ENCODE measurements around the gene MYZAP. TPM values are rescaled to one million over a fixed set of nuclear protein-coding genes. Genes with fewer than 3 reads are reported as not detected.

The MYZAP gene
- total RNA-seq, 2 experiments from 2014 or later = 0.18 TPM; not detected in 1

GRCh38 chr15:57690341-57690966 is 98.8 kb downstream of the MYZAP start:
- DNase-seq = no peak
- CTCF ChIA-PET = no interaction called here

DNA sequence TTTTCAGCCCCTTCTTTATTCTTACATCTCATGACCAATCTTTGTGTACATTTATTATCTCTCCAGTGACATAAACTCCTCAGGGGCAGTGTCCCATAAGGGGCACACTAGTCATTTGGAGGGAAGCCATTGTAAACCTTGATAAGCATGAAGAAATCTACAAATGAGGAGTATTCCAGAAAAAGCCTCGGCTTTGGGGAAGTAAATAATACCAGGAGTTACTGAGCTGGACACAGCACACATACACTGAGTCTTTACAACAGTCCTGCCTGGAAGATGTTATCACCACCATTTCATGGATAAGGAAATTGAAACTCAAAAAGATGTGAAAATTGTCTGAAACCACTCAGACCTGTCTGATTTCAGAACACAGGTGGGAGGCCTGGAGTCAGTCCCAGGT is 99.4 kb downstream of the MYZAP start:
- no peaks in the 10 kb centered on the region for H3K36me3 Mint-ChIP-seq (ENCODE audit: low read depth)
- POLR2A ChIA-PET = no interaction called here
- H3K27me3 Mint-ChIP-seq = peaks cover 3% of the 10 kb centered on the region
- no peaks in the 10 kb centered on the region for H3K9me3 Mint-ChIP-seq
- CTCF ChIA-PET = no interaction called here
- peaks cover 3% of the 10 kb centered on the region for H3K4me1 Mint-ChIP-seq
- H3K27ac Mint-ChIP-seq = no peak overlapping the region
- H3K4me3 Mint-ChIP-seq = no peak overlapping the region
- no peak for DNase-seq

More at GRCh38 chr15:57690341-57690966, 98.8 kb downstream of the MYZAP start:
- H3K4me3 Mint-ChIP-seq = no peak overlapping the region
- POLR2A ChIA-PET = no interaction called here
- H3K27ac Mint-ChIP-seq = no peak overlapping the region
- peaks cover 3% of the 10 kb centered on the region for H3K27me3 Mint-ChIP-seq
- H3K4me1 Mint-ChIP-seq = peaks cover 3% of the 10 kb centered on the region
- H3K9me3 Mint-ChIP-seq = no peaks in the 10 kb centered on the region
- H3K36me3 Mint-ChIP-seq (ENCODE audit: low read depth) = no peaks in the 10 kb centered on the region

GRCh38 chr15:57692709-57693108 is 101.0 kb downstream of the MYZAP start:
- Mint-ChIP-seq H3K4me3 (no peak overlapping the region), H3K27me3 (peaks cover 3% of the 10 kb centered on the region), H3K9me3 (no peaks in the 10 kb centered on the region), H3K36me3 (ENCODE audit: low read depth) (no peaks in the 10 kb centered on the region), H3K27ac (no peak overlapping the region), H3K4me1 (peaks cover 3% of the 10 kb centered on the region)
- POLR2A ChIA-PET = interaction anchor here (0.7 to 2.3 kb wide), 3 partner anchors 14 to 1329 kb away, joined by 3 to 8 read pairs (median 3); partner anchors contain the start of gene POLR2M
- DNase-seq = no peak
- CTCF ChIA-PET = no interaction called here

DNA sequence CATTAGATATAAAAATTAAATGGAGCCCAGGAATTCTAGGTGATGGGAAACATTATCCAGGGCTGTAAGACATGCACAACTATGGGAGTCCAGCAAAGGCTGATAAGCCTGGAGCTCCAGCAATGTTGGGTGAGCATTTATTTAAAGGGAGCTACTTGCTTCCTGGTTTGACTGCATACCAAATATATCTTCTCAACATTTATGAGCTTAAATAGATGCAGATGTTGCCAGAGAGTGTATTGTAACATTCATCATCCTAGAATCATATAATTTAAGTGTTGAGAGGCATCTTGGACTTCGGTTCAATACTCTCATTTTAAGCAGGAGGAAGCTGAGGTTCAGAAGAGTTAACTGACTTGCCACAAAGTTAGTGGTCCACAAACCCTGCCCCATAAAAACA is 102.6 kb downstream of the MYZAP start:
- peaks cover 3% of the 10 kb centered on the region for H3K4me1 Mint-ChIP-seq
- CTCF ChIA-PET = no interaction called here

DNA sequence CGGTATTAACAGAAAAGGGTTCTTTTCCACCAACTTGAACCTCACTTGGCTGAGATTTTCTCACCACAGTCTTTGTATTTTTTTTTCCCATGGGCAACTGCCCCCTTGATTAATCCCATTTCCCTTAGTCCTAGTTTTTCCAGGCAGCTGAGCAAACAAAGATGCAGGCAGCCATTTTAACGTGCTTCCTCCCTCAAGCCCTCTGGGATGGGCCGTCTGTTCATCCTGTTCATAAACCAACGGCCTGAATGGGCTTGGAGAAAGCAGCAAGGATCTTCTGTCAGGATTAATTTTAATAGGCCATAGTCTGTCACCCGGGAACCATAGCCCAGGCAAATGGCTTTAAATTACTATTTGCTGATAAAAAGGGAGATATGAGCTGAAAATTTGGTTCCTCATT is 104.4 kb downstream of the MYZAP start:
- H3K4me1 Mint-ChIP-seq = peaks cover 3% of the 10 kb centered on the region
- H3K27me3 Mint-ChIP-seq = peaks cover 12% of the 10 kb centered on the region
- no peak for DNase-seq
- ChIA-PET POLR2A (no interaction called here), CTCF (interaction anchor here (2.0 kb wide), 1 partner anchor 11 kb away, joined by 7 read pairs; the partner anchor contains the start of gene POLR2M)
- H3K9me3 Mint-ChIP-seq = no peaks in the 10 kb centered on the region
- H3K27ac Mint-ChIP-seq = no peak overlapping the region
- H3K4me3 Mint-ChIP-seq = no peak overlapping the region
- no peaks in the 10 kb centered on the region for H3K36me3 Mint-ChIP-seq (ENCODE audit: low read depth)

More for the DNA sequence above, 102.6 kb downstream of the MYZAP start:
- Mint-ChIP-seq H3K4me3 (no peak overlapping the region), H3K9me3 (no peaks in the 10 kb centered on the region), H3K27me3 (peaks cover 10% of the 10 kb centered on the region), H3K36me3 (ENCODE audit: low read depth) (no peaks in the 10 kb centered on the region), H3K27ac (no peak overlapping the region)
- no peak for DNase-seq
- POLR2A ChIA-PET = interaction anchor here (2.3 kb wide), 1 partner anchor 12 kb away, joined by 8 read pairs; the partner anchor contains the start of gene POLR2M

- H3K27me3 Mint-ChIP-seq = peaks cover 12% of the 10 kb centered on the region
- peaks cover 3% of the 10 kb centered on the region for H3K4me1 Mint-ChIP-seq
- no peaks in the 10 kb centered on the region for H3K9me3 Mint-ChIP-seq
- ChIA-PET POLR2A (interaction anchor here (0.6 to 0.7 kb wide), 2 partner anchors 9 to 12 kb away, joined by 3 to 4 read pairs; partner anchors contain the start of gene POLR2M), CTCF (no interaction called here)
- DNase-seq = no peak
- H3K4me3 Mint-ChIP-seq = no peak overlapping the region
- H3K36me3 Mint-ChIP-seq (ENCODE audit: low read depth) = no peaks in the 10 kb centered on the region
- H3K27ac Mint-ChIP-seq = no peak overlapping the region
These were observed 105.9 kb downstream of the MYZAP start for GRCh38 chr15:57697588-57697987.

GRCh38 chr15:57698243-57698642 is 106.5 kb downstream of the MYZAP start:
- H3K36me3 Mint-ChIP-seq (ENCODE audit: low read depth) = no peaks in the 10 kb centered on the region
- POLR2A ChIA-PET = no interaction called here
- H3K9me3 Mint-ChIP-seq = no peaks in the 10 kb centered on the region
- peaks cover 10% of the 10 kb centered on the region for H3K4me1 Mint-ChIP-seq
- CTCF ChIA-PET = no interaction called here
- peaks cover 12% of the 10 kb centered on the region for H3K27me3 Mint-ChIP-seq
- H3K27ac Mint-ChIP-seq = no peak overlapping the region
- no peak for DNase-seq
- no peak overlapping the region for H3K4me3 Mint-ChIP-seq

DNA sequence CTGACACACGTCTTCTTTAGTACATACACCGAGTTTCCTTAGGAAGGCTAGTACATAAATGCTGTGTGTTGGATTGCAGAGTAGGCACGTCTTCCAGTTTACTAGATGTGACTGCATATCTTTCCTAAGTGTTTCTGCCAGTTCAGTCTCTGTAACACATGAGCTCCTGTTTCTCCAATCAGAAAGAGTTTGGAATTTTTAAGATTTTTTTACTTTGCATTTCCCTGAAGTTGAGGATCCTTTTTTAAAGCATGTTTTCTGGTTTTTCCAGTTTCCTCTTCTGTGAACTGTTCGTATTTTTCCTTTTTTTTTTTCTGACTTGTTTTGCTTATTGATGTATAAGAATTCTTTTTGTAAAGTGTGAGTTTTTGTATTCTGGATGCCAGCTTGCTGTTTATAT is 107.3 kb downstream of the MYZAP start:
- ChIA-PET POLR2A (no interaction called here), CTCF (no interaction called here)
- no peaks in the 10 kb centered on the region for H3K36me3 Mint-ChIP-seq (ENCODE audit: low read depth)
- no peaks in the 10 kb centered on the region for H3K9me3 Mint-ChIP-seq
- no peak overlapping the region for H3K27ac Mint-ChIP-seq
- peaks cover 12% of the 10 kb centered on the region for H3K27me3 Mint-ChIP-seq
- DNase-seq = no peak
- no peak overlapping the region for H3K4me3 Mint-ChIP-seq
- peaks cover 17% of the 10 kb centered on the region for H3K4me1 Mint-ChIP-seq

GRCh38 chr15:57703387-57703786 is 111.7 kb downstream of the MYZAP start:
- Mint-ChIP-seq H3K27me3 (peaks cover 6% of the 10 kb centered on the region), H3K36me3 (ENCODE audit: low read depth) (peaks cover 7% of the 10 kb centered on the region), H3K4me1 (peaks cover 45% of the 10 kb centered on the region), H3K27ac (no peak overlapping the region), H3K4me3 (no peak overlapping the region), H3K9me3 (no peaks in the 10 kb centered on the region)
- no peak for DNase-seq
- POLR2A ChIA-PET = no interaction called here
- CTCF ChIA-PET = no interaction called here

GRCh38 chr15:57704441-57704840 is 112.7 kb downstream of the MYZAP start:
- H3K36me3 Mint-ChIP-seq (ENCODE audit: low read depth) = peaks cover 18% of the 10 kb centered on the region
- no peak overlapping the region for H3K4me3 Mint-ChIP-seq
- POLR2A ChIA-PET = no interaction called here
- no peaks in the 10 kb centered on the region for H3K9me3 Mint-ChIP-seq
- H3K27ac Mint-ChIP-seq = no peak overlapping the region
- CTCF ChIA-PET = no interaction called here
- peaks cover 56% of the 10 kb centered on the region for H3K4me1 Mint-ChIP-seq
- H3K27me3 Mint-ChIP-seq = peaks cover 3% of the 10 kb centered on the region
- DNase-seq = no peak

DNA sequence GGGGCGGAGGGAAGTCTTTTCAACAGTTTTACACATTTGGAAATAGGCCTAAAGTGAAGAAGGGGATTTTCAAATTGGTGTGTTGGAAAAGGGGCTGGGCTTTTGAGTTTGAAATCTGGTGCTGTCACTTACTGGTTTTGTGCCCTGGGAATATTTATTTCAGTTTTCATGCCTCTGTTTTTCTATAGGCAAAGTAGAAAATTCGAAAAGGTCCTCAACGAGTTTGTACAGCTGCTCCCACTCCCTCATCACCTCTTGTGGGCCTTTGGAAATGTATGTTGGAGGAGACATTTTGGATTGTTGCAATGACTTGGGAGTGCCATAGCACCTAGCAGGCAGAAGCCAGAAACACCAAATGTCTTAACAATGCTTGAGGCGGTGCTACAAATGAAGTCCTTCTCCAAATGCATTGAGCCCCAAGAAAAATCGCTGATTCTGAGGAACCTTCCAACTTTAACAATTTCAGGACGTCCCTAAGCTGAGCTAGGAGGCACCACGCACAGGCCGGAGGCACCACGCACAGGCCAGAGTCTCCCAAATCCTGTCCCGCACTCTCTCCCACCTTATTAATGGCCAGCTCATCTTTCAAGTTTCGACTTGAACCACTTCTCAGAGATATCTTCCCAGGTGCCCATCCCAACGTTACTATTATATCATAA is 114.2 kb downstream of the MYZAP start:
- Mint-ChIP-seq H3K27ac (peak overlapping the region; percentile 77), H3K9me3 (no peaks in the 10 kb centered on the region), H3K27me3 (no peaks in the 10 kb centered on the region), H3K36me3 (ENCODE audit: low read depth) (peaks cover 32% of the 10 kb centered on the region), H3K4me3 (peak overlapping the region; percentile 92), H3K4me1 (peaks cover 66% of the 10 kb centered on the region)
- ChIA-PET CTCF (interaction anchor here (1.4 to 3.0 kb wide), 6 partner anchors 10 to 361 kb away, joined by 4 to 18 read pairs (median 6); no protein-coding TSS in a partner anchor), POLR2A (interaction anchor here (0.7 to 2.3 kb wide), 17 partner anchors 9 to 1460 kb away, joined by 3 to 8 read pairs (median 4); no protein-coding TSS in a partner anchor)
- no peak for DNase-seq

DNA sequence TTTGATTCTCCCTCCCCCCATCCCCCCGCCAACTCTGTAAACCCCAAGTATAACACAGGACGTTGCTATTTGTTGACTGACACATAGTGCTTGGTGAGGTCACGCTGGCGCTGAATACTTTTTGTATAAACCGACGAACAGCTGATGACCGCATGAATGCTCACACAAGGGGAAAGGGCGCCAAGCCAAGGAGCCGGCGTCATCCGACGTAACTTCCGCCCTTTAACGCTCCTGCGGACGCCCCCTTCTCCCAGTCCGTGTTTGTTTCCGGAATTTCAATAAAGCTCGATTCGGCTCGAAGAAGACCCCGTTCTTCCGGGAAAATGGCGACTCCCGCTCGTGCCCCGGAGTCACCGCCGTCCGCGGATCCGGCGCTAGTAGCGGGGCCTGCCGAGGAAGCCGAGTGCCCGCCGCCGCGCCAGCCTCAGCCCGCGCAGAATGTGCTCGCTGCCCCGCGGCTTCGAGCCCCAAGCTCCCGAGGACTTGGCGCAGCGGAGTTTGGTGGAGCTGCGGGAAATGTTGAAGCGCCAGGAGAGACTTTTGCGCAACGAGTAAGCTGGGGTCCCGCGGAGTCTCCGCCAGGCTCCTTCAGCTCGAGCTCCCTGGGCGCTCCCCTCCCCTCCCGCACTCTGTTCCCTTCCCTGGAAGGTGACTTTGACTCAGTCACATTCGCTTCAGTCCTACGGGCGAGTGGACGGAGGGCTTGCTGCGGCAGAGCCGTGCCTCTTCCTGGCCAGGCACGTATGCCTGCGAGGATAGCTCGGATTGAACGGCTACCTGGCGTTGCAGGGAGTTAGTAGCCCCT is 114.9 kb downstream of the MYZAP start, which contains the start of gene POLR2M:
Gene POLR2M (plus strand): TSS at position 310 of the 805 bp plus-strand sequence. CDS start 129 bp downstream, at position 439.
- H3K4me1 Mint-ChIP-seq = peaks cover 73% of the 10 kb centered on the region
- no peaks in the 10 kb centered on the region for H3K27me3 Mint-ChIP-seq
- ChIA-PET CTCF (interaction anchor here (0.7 to 3.0 kb wide), 12 partner anchors 11 to 1462 kb away, joined by 3 to 18 read pairs (median 4); no protein-coding TSS in a partner anchor), POLR2A (interaction anchor here (0.6 to 2.3 kb wide), 23 partner anchors 9 to 1462 kb away, joined by 3 to 8 read pairs (median 3); no protein-coding TSS in a partner anchor)
- peak within 1 kb of the TSS; percentile 92 for H3K4me3 Mint-ChIP-seq
- peak; percentile 92 for DNase-seq
- H3K36me3 Mint-ChIP-seq (ENCODE audit: low read depth) = peaks cover 40% of the 10 kb centered on the region
- H3K27ac Mint-ChIP-seq = peak within 1 kb of the TSS; percentile 77
- H3K9me3 Mint-ChIP-seq = no peaks in the 10 kb centered on the region

All from activated CD4-positive, alpha-beta memory T cell treated with anti-CD3 and anti-CD28 coated beads, Interleukin-2, amount 10 ng/mL, durations not matched to agents 7 days and 5 days (primary cell).